ENCODE data around the gene NR1D1.
"Not testable (repeated sequence)": the region's sequence is repeated elsewhere in the genome, so short reads cannot be mapped to it uniquely, and the experiment has no call there.

Gene NR1D1

DNA sequence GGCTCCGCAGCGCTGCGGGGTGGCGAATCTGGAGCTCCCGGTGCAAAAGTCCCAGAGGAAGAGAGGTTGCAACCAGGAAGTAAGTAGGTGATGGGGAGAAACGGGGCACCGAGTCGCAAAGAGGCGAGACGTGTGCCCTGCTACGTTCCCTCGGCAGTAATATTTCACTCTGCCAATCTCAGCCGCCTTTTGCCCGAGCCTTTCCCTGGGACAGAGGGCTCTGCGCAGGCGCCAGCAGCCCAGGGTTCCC, at the start of gene NR1D1:
TSS of gene NR1D1 (minus strand) at position 171 of the 250 bp plus-strand sequence. CDS start 495 bp downstream, outside the sequence.
- H3K4me3 ChIP-seq (replicated peaks; ENCODE audit: low read depth, low read length) = peak within 1 kb of the TSS; percentile 78
- no peak for DNase-seq (ENCODE audit: extremely low read depth, low read depth)
- TF ChIP-seq CTCF (IDR thresholded peaks at IDR 0.05; ENCODE audit: low read depth, low read length, missing control alignments) = no peak

- DNase-seq (ENCODE audit: extremely low read depth, low read depth) = no peak
- TF ChIP-seq CTCF (IDR thresholded peaks at IDR 0.05; ENCODE audit: low read depth, low read length, missing control alignments) = no peak
- H3K4me3 ChIP-seq (replicated peaks; ENCODE audit: low read depth, low read length) = no peak overlapping the region
Measured at GRCh38 chr17:40148527-40148926, 48.1 kb upstream of the NR1D1 start.

- no peak overlapping the region for H3K4me3 ChIP-seq (replicated peaks; ENCODE audit: low read depth, low read length)
- no peak for DNase-seq (ENCODE audit: extremely low read depth, low read depth)
- TF ChIP-seq CTCF (IDR thresholded peaks at IDR 0.05; ENCODE audit: low read depth, low read length, missing control alignments) = no peak
Measured at GRCh38 chr17:40145476-40145875, 45.1 kb upstream of the NR1D1 start.

GRCh38 chr17:40143166-40143565, 42.8 kb upstream of the NR1D1 start:
- not testable (repeated sequence) for H3K4me3 ChIP-seq (replicated peaks; ENCODE audit: low read depth, low read length); DNase-seq (ENCODE audit: extremely low read depth, low read depth)

DNA sequence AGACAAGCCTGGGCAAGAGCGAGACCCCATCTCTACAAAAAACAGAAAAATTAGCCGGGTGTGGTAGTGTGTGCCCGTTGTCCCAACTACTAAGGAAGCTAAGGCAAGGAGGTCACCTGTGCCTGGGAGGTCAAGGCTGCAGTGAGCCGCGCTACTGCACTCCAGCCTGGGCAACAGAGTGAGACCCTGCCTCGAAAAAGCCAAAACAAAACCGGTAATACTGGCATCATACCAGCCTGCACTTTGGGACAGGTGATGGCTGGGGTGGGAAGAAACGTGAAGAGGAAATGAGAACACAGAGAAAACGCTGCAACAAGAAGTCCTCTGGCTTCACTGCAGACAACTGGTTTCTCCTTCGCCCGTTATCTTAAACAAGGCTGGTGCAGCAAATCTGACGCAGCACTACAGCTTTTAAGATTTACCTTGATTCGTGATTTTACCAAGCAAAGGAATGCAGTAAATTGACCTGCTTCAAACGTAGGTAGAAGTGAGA, 39.2 kb upstream of the NR1D1 start:
- no peak for DNase-seq (ENCODE audit: extremely low read depth, low read depth)
- no peak for TF ChIP-seq CTCF (IDR thresholded peaks at IDR 0.05; ENCODE audit: low read depth, low read length, missing control alignments)
- peak overlapping the region; percentile 71 for H3K4me3 ChIP-seq (replicated peaks; ENCODE audit: low read depth, low read length)

GRCh38 chr17:40135817-40136216, 35.4 kb upstream of the NR1D1 start:
- H3K4me3 ChIP-seq (replicated peaks; ENCODE audit: low read depth, low read length) = no peak overlapping the region
- DNase-seq (ENCODE audit: extremely low read depth, low read depth) = no peak
- no peak for TF ChIP-seq CTCF (IDR thresholded peaks at IDR 0.05; ENCODE audit: low read depth, low read length, missing control alignments)

- TF ChIP-seq CTCF (IDR thresholded peaks at IDR 0.05; ENCODE audit: low read depth, low read length, missing control alignments) = no peak
- DNase-seq (ENCODE audit: extremely low read depth, low read depth) = no peak
- H3K4me3 ChIP-seq (replicated peaks; ENCODE audit: low read depth, low read length) = no peak overlapping the region
Measured at GRCh38 chr17:40134184-40134583, 33.8 kb upstream of the NR1D1 start.

Measured in HFF-Myc (cell line).